ENCODE measurements around the gene KSR1.
A peak's percentile ranks its signal among the peaks of the same experiment; 100 is the strongest.
"Not testable (repeated sequence)": the region's sequence is repeated elsewhere in the genome, so short reads cannot be mapped to it uniquely, and the experiment has no call there.

The KSR1 gene

DNA sequence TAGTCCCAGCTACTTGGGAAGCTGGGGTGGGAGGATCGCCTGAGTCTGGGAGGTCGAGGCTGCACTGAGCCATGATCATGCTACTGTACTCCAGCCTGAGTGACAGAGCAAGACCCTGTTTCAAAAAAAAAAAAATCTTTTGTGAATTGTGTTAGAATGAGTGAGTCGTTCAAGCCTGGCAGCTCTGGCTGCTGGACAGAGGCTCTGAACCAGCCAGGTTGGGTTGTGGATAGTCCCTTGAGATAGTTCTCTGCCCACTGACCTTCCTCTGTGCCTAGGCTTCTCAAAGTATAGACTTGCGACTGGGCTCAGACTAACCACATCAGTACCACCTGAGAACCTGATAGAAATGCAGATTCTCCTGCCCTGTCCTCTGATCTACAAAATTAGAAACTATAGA, 2.2 kb upstream of the KSR1 start:
- DNase-seq (ENCODE audit: low read depth in 2 of 2) = no peak

DNA sequence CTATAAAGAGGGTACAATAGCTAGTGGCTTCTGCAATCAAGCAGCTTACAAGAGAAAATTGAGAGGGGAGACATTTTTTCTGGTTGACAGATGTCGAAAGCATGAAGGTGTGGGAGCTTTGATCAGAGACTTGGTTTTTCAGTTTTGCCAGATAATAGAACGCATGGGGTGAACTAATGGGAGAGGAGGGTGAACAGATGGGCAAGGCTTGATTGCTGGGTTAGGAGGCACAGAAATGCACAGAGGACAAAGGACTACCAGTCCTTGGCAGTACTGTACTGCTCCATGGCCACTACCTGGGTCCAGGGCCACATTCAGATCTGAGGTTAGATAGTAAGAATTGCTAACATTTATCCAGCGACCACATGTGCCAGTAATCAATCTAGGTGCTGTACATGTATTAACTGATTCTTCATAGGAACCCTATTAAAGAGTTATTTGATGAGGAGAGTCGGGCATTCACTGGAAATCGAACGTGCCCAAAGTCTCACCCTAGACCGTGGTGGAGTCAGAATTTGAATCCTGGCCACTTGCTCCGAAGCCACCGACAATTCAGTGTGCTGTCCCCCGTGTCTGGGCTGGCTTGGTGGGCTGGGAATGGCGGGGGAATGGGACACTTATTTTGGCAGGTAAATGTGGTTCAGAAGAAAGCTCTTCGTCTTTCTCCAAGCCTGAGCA, 873 bp upstream of the KSR1 start:
- no peak for DNase-seq (ENCODE audit: low read depth in 2 of 2)

DNA sequence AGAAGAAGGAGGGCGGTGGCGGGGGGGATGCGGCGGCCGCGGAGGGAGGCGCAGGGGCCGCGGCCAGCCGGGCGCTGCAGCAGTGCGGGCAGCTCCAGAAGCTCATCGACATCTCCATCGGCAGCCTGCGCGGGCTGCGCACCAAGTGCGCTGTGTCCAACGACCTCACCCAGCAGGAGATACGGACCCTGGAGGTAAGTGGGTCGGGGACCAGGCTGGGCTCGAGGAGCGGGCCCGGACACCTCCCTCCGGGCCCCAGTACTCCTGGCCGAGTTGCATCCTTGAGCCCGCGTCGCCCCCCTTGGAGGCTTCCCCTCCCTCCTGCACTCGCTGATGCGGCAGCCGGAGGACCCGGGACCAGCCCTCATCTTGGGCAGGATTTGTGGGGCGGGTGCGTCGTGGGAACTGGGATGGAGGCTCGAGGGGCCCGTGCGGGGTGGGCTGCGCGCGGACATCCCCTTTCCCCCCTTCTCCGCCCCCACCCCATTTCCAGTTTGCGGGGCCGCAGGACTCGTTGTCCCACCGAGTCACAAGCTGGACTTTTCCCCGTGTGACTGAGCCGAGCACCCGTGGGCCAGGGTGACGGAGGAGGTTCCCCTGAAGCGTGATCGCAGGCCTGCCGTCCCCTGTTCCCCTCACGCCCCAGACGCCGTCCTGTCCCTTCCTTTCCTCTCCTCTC, 572 bp downstream of the KSR1 start:
- DNase-seq (ENCODE audit: low read depth in 2 of 2) = no peak

DNA sequence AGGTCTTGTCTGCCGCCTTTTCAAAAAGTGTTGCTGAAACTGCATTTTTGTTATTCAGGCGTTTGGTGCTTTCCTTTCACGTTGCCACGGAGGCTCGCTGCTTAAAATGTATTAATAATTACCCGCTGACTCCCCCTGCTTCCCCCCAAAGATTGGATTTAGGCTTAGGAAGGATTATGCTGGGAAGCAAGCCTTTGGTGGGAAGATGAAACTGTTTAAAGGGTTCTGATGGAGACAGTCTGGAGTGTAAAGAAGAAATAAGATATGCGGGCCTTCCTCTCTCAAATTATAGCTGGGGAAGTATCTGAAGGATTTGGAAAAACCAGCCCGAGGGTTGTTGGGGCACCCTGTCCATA, 1.1 kb downstream of the KSR1 start:
- no peak for DNase-seq (ENCODE audit: low read depth in 2 of 2)

DNA sequence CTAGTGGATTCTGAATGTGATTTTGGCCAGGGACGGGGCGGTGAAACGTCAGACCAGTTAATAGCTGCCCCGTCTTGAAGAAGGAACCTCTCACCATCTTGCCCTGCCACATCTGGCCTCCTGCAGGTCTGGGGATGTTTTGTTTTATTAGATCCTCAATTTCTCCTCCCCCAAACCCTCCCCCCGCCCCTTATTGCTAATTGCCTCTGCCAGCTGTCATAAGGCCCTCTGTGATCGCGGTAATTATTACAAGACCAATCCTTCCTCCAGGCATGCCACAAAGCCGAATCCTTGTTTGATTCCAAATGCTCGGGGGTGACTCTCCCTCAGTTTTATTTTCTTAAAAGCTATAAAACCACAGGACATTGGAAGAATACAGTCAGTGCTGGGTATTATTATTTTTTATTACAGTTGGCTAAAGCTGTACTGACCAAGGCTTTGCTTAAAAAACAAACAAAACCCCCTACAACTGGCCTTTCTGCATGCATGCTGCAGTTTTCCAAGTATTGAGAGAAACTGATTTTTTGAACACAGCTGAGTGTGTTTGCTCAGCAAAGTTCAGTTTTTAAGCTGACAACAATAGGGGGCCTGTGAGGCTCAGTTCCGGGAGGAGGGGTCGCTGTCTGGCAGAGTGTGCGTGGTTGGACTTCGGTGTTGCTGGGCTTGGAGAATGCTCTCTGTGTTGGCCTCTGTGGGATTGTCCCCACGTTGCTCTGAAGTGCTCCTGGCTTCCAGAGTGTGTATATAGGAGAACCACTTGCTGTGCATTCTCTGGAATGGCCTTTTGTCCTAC, 1.7 kb downstream of the KSR1 start:
- no peak for DNase-seq (ENCODE audit: low read depth in 2 of 2)

DNA sequence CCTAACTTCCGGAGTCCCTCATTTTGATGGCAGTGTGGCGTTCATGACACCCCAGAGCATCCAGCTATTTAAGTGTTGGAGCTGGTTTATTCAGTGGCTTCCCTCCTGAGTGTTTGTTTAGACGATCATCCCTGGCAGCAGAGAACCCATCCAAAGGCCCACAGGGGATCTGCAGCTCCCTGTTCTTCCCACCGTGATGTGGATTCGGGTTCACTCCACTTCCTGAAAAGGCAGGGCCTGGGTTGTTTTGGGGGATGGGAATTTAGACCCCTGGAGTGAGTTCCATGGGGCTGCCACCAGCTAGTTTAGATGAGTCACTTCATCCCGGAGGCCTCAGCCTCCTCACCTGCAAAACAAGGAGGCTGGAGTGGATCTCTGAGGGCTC, 2.3 kb downstream of the KSR1 start:
- DNase-seq (ENCODE audit: low read depth in 2 of 2) = no peak

DNA sequence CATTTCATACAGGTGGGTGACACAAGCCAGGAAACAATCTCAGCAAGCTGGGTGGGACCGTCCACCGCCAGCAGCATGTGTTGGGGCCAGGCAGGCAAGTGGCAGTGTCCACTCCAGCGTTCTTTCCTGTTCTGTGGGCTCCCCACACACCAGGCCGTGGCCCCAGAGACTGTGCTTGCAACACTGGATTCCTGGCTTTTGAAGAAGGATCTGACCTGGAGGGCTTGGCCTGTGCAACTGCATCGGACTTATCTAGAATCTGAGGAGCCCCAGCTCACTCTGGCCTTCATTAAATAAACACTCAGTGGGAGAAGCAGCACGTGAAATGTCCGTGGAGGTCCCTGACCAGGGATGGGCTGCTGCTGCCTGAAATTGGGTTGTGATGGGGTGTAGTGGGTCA, 3.2 kb downstream of the KSR1 start:
- no peak for DNase-seq (ENCODE audit: low read depth in 2 of 2)

DNA sequence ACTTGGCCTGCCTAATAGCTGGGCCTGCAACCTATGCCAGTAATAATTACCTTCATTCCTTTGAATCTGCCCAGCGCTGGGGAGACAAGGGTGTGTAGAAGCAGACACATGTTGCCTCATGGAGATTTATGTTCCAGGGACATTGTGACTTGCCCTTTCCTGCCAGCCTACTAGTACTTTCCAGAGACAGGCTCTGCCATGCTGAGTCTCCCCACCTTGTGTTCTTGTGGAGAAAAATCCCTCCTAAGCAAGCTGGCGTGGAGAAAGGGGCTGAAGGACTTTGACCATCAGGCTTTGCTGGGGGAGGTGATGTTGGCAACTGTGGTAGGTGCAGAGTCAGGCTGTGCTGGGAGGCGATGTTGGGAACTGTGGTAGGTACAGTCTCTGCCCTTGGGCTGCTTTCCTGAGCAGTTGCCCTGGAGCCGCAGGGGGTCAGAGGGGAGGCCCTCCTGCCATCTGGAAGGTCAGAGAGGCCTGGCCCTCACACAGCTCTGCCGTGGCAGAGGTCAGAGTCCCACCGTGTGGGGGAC, 4.0 kb downstream of the KSR1 start:
- no peak for DNase-seq (ENCODE audit: low read depth in 2 of 2)

DNA sequence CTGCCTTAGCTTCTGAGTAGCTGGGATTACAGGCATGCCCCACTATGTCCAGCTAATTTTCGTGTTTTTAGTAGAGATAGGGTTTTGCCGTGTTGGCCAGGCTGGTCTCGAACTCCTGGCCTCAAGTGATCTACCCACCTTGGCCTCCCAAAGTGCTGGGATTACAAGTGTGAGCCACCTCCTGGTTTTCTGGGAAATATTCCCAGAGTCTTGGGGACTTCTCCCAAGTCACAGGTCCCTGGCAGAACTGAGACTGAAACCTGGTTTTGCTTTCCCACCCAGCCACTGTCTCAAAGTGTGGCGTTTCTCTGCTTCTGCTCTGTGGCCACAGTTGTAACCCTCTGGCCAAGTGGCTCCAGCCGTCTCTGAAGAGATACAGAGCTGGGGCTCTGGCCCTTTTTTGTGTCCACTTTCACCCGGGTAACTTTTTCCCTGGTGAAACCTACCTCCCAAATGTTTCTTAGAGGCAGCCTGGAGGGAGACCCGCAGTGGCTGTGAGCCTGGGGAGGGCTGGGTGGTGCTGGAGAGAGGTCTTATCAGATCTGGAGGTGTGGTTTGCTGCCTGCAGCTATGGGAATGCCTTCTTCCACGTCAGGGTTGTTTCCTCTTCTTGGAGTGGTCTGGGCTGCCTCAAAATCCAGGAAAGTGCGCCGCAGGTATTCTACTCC, 5.1 kb downstream of the KSR1 start:
- no peak for DNase-seq (ENCODE audit: low read depth in 2 of 2)

DNA sequence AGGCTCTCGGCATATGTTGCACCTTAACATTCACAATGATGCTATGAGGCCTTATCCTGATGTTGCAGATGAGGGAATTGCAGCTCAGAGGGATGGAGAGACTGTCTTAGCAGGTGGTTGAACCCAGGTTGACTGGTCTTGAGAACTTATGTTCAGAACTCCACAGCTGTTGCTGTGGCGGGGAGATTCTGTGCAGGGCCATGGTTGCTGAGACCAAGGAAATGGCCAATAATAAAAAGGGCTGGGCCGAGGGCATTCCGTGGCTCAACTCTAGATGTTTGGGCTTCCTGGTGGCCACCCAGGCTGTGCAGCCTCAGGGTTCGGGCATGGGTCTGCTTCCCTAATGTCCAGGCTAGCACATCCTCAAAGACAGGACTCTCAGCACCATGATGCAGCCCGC, 5.9 kb downstream of the KSR1 start:
- no peak for DNase-seq (ENCODE audit: low read depth in 2 of 2)

DNA sequence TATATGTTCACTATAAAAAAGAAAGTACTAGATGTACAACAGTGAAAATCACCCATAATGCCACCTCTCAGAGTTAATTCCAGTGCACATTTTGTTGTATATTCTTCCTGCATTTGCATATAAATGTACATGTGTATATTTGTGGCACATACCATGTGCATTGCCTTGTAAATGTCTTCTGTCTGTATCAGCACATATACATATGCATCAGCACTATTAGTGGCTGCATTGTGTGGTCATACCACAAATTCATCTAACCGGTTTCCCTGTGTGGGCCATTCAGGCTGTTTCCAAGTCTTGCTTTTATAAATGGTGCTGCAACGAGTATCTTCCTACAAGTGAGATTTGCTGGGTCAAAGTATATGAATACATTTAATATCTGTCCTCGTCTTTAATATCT, 6.5 kb downstream of the KSR1 start:
- no peak for DNase-seq (ENCODE audit: low read depth in 2 of 2)

DNA sequence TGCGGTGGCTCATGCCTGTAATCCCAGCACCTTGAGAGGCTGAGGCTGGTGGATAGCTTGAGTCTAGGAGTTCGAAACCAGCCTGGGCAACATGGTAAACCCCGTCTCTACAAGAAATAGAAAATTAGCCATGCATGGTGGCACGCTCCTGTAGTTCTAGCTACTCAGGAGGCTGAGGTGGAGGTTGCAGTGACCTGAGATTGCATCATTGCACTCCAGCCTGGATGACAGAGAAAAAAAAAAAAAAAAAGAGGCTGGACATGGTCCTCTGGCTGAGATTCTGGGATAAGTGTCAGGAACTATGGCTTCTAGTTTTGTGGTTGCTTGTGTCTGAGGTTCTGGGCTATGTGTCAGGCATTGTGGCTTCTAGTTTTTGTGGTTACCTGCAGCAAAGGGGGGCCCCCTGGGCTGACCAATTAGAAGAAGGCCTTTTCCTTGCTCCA, 7.0 kb downstream of the KSR1 start:
- DNase-seq (ENCODE audit: low read depth in 2 of 2) = no peak

DNA sequence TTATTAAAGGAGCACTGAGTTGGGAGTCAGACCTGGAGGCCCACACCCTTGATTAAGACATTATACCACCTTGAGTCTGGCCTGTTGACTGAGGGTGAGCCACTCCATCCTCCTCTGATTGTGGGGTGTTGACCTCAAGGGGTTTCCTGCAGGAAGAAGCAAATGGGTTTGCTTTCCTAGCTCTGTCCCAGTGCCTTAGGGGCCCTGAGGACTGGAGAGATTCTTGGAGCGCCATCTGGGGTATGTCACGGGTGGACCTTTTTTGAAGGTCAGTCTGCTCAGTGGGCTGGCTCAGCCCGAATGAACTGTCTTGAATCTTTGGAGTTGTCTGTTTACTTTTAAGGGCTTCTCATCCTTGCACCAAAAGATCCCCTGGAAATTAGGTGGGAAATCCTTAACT, 7.8 kb downstream of the KSR1 start:
- not testable (repeated sequence) for DNase-seq (ENCODE audit: low read depth in 2 of 2)

DNA sequence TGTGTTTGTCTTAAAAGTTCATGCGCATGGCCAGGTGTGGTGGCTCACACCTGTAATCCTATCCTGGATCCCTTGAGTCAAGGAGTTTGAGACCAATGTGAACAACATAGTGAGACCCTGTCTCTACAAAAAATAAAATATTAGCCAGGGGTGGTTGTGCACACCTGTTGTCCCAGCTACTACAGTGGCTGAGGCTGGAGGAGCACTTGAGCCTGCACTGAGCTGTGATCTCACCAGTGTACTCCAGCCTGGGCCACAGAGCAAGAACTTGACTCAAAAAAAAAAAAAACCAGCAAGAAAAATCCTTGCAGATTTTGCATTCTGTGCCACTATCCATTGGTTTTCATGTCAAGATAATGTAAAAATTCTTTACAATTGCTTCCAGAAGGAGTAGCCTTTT, 8.2 kb downstream of the KSR1 start:
- DNase-seq (ENCODE audit: low read depth in 2 of 2) = no peak

DNA sequence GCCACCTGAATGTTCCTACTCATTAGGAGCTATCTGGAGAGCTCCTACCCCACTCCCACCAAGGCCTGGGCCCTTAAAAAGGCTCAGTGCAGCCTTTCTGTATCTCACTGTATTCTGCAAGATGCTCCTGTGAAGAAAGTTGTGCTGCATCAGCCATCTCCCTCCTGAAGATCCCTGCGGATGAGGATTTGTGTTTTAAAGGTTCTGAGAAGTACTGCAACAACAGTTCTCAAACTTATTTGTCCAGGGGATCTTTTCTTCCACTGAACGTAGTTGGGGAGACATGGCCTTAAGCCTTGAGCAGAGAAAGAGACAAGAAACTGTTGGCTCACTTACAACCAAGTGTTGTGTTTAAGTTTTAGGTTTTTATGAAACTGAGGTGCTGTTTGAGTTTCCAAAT, 9.6 kb downstream of the KSR1 start:
- not testable (repeated sequence) for DNase-seq (ENCODE audit: low read depth in 2 of 2)

DNA sequence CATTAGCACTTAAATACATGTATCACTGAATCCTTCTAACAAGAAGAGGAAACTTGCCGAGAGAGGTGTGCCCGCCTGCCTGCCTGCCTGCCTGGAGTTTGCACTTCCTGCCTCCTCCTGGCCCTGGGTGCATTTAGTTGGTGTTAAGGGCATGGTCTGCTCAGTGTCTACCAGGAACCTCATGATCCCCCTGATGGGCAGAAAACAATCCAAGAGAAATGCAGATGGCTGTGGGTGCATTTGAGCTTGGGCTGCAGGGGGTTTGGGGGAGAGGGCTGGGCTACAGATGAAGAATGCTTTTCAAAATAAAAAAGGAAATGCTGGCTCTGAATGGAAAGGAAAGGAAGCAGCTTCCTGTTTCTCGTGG, 10.1 kb downstream of the KSR1 start:
- DNase-seq (ENCODE audit: low read depth in 2 of 2) = no peak

DNA sequence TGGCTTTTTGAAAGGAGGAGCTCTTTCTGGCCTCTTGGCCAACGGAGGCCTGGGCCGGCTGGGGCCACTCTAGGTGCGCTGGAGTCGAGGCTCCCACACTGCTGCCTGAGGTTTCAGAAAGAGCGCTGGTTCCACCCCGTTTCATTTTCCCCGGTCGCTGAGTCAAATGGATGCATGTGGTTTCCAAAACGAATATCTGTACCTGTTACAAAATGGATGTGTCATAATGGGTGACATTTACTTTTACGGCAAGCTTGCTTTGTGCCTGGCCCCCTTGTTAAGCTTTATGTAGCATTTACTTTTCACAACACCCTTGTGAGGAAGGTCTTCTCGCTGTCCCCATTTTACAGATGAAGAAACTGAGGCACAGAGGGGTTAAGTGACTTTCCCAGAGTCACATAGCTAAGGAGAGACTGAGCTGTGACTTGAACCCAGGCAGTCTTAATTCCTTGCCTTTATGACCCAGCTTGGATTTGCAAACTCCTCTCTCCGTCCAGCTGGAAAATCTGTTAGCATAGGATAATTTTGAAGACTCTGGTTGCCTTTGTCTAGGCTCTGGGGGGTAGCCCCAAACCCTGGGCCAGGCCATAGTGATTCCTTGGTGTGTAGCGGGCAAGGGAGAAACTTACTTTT, 10.6 kb downstream of the KSR1 start:
- DNase-seq (ENCODE audit: low read depth in 2 of 2) = peak; percentile 64 to 71

DNA sequence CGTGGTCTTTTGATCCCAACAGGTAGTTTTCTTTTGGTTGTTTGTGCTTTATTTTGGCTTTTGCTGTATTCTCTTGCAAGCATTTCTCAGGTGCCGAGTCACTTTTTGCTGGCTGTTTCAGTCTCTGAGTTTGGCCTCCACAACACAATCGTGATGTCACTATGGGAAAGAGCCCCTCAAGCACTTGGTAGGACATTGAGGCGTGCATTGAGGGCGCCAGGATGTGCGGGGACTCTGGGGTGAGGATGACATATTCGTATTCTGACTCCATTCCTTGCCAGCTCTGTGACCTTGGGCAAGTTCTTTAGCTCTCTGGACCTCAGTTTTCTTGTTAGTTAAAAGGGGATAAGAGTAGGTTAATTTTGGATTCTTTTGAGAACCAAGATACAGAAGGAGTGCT, 13.0 kb downstream of the KSR1 start:
- DNase-seq (ENCODE audit: low read depth in 2 of 2) = no peak

DNA sequence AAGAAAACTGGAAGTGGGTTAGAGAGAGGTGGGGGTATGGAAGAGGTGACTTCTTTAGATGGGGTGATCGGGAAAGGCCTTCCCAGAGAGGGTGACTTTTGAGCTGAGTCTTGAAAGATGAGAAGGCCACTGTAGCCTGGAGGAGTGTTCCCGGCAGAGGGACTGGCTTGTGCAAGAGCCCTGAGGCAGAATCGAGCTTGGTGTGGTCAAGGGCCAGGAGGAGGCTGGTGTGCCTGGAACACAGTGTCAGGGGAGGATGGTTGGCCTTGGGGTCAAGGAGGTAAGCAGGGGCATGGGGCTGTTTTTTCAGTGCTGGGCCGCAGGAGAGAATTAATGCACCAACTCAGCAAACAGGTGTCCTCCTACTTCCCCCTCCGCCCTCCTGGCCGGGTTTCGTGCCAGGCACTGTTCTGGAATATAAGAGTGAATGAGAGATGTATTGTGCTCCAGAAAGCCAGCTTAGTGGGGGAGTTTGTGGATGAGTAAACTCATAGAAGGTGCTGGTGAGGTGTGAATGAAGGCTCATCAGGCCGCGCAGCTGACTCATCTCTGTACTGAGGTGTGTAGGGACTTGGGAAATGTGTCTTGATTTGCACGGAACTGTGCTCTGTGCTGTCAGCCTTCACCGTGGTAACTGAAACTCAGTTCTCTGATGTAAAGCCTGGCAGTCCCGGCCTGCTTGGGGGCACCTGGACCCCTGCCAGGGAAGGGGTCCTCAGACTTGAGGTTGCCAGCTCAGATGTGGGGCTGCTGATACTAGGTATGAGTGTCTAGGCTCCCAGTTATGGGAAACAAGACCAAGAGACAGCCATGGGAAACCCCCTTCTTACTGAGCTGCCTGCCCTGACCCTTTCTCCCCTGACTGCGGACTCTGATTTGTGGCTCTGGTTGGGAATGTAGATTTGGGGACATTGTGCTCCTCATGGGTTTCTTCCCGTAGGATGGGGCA, 15.3 kb downstream of the KSR1 start:
- peak; percentile 66 to 82 for DNase-seq (ENCODE audit: low read depth in 2 of 2)

DNA sequence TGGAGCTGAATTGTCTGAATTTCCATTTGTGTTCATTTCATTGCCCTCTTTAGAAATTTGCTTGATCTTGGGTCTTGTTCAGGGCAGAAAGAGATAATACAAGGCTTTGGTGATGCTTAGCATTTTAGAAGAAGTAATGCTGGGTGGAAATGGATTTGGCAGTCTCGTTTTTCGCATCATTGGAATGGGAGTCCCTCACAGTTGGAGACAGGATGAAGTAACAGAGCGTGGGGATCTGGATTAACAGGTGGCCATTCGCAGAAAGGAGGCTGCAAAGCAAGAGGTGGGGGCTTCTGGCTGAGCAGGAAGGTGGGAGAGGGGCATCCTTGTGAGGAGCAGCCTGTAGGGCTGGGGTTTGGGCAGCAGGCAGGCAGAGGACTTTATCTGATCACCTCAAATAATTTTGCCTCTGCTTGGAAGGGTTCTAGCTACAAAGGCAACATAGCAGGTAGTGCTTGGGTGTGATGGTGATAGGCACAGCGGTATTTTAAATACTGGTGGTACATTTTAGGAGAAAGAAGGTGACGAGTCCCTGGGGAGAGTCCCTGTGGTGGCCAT, 17.0 kb downstream of the KSR1 start:
- DNase-seq (ENCODE audit: low read depth in 2 of 2) = no peak
